B cell (primary cell): ENCODE measurements around the gene MTHFD2L. TPM values are rescaled to one million over a fixed set of nuclear protein-coding genes. Genes with fewer than 3 reads are reported as not detected.

Source experiments
- ATAC-seq: fragments of 200-7000 bp; cut with Tn5 transposase; one replicate; pipeline ENCODE4 v1.10.0; 2021; ENCODE audit warnings: low read depth, mild to moderate bottlenecking, moderate number of reproducible peaks, moderate library complexity
- CTCF ChIA-PET: fragments of 350-600 bp; sonication (Branson Sonifier 250); formaldehyde crosslinking; loops from one replicate; lab custom pipeline; 2021; ENCODE audit warnings: antibody characterized with exemption, inconsistent platforms; lab: Charles Lee
- POLR2A ChIA-PET: fragments of 350-600 bp; sonication (Branson Sonifier 250); formaldehyde crosslinking; loops from one replicate; lab custom pipeline; 2021; ENCODE audit warnings: antibody characterized with exemption; lab: Charles Lee
- DNase-seq: peaks from one replicate; pipeline ENCODE4 v3.0.0; 2013
- H2AFZ ChIP-seq: 2 replicates; pipeline ENCODE4 v1.6.1; 2012; ENCODE audit warnings: mild to moderate bottlenecking, low read depth, low read length; ENCODE audit not compliant: insufficient read depth, poor library complexity, severe bottlenecking
- H3K27ac ChIP-seq, 2 donors: 1 replicate in 1 of 2; 2 replicates in 1 of 2; pipeline ENCODE4 v1.5.1; 2012 to 2013; ENCODE audit warnings: low read length in 2 of 2, mild to moderate bottlenecking in 2 of 2, moderate library complexity in 1 of 2
- H3K27me3 ChIP-seq, 4 experiments: fragments of 200-600 bp in 1 of 4; sonication (generic) in 1 of 4; replicated peaks in 1 of 4; 1 replicate in 2 of 4; 2 replicates in 2 of 4; pipeline versions ENCODE4 v1.6.1 to v1.7.0; 2013 to 2016; ENCODE audit warnings: low read length in 3 of 4, mild to moderate bottlenecking in 2 of 4, mixed read lengths in 1 of 4, moderate library complexity in 1 of 4; ENCODE audit not compliant: insufficient read depth in 4 of 4, control insufficient read depth in 3 of 4; ENCODE audit errors: control extremely low read depth in 1 of 4
- H3K36me3 ChIP-seq, 2 experiments: replicated peaks in 1 of 2; 1 replicate in 1 of 2; 2 replicates in 1 of 2; pipeline versions ENCODE4 v1.6.1 to v1.7.1; 2013; ENCODE audit warnings: low read length in 1 of 2; ENCODE audit not compliant: insufficient read depth in 2 of 2, control insufficient read depth in 1 of 2; ENCODE audit errors: control extremely low read depth in 1 of 2, extremely low read depth in 1 of 2
- H3K4me1 ChIP-seq, 2 donors: fragments of 200-600 bp in 1 of 2; sonication (generic) in 1 of 2; 1 replicate in 1 of 2; 2 replicates in 1 of 2; pipeline versions ENCODE4 v1.5.1 to v1.6.1; 2013 to 2017; ENCODE audit warnings: low read length in 2 of 2; ENCODE audit not compliant: control insufficient read depth in 2 of 2, insufficient read depth in 2 of 2
- H3K4me2 ChIP-seq: replicated peaks from 2 replicates; pipeline ENCODE3; 2012; ENCODE audit warnings: mild to moderate bottlenecking, low read depth, low read length; ENCODE audit not compliant: poor library complexity, severe bottlenecking
- H3K4me3 ChIP-seq, 5 experiments: fragments of 200-600 bp in 1 of 5; sonication (generic) in 1 of 5; 1 replicate in 3 of 5; 2 replicates in 2 of 5; pipeline versions ENCODE4 v1.5.1 to v1.7.0; 2011 to 2016; ENCODE audit warnings: low read length in 4 of 5, mild to moderate bottlenecking in 4 of 5, low read depth in 2 of 5, control low read depth in 1 of 5, moderate library complexity in 1 of 5; ENCODE audit not compliant: insufficient read depth in 1 of 5; ENCODE audit errors: control extremely low read depth in 1 of 5, extremely low read depth in 1 of 5
- H3K79me2 ChIP-seq: fragments of 200-600 bp; sonication (generic); one replicate; pipeline ENCODE4 v1.6.0; 2016; ENCODE audit warnings: low read length; ENCODE audit not compliant: control insufficient read depth, insufficient read depth
- H3K9ac ChIP-seq: fragments of 200-600 bp; sonication (generic); 2 replicates; pipeline ENCODE4 v1.6.1; 2017; ENCODE audit warnings: mild to moderate bottlenecking, low read length, moderate library complexity
- H3K9me3 ChIP-seq, 3 donors: one replicate each; pipeline versions ENCODE4 v1.6.1 to v1.7.1; 2013; ENCODE audit warnings: low read length in 2 of 3; ENCODE audit not compliant: control insufficient read depth in 2 of 3, insufficient read depth in 1 of 3; ENCODE audit errors: control extremely low read depth in 1 of 3
- H4K20me1 ChIP-seq: 2 replicates; pipeline ENCODE4 v1.6.0; 2012; ENCODE audit warnings: mild to moderate bottlenecking, low read length; ENCODE audit not compliant: insufficient read depth, control insufficient read depth, poor library complexity, severe bottlenecking
- H3K27ac Mint-ChIP-seq: one replicate; pipeline ENCODE4 v1.8.0; 2021; ENCODE audit warnings: mixed read lengths
- H3K27me3 Mint-ChIP-seq: one replicate; pipeline ENCODE4 v1.8.0; 2021; ENCODE audit warnings: mixed read lengths
- H3K4me1 Mint-ChIP-seq: one replicate; pipeline ENCODE4 v1.8.0; 2021; ENCODE audit warnings: mixed read lengths
- H3K4me3 Mint-ChIP-seq: one replicate; pipeline ENCODE4 v1.8.0; 2021; ENCODE audit warnings: mixed read lengths
- H3K9me3 Mint-ChIP-seq: one replicate; pipeline ENCODE4 v1.8.0; 2022; ENCODE audit warnings: mixed read lengths; ENCODE audit not compliant: insufficient read depth
- EZH2 ChIP-seq: IDR thresholded peaks from 2 replicates; pipeline ENCODE4 v1.6.1; 2012; ENCODE audit warnings: borderline replicate concordance, low read depth, mild to moderate bottlenecking, moderate library complexity, low read length; ENCODE audit not compliant: insufficient read depth, poor library complexity, severe bottlenecking
- WGBS: methylation state at CpG from one replicate; pipeline ENCODE4 v1.1.5; 2013; ENCODE audit warnings: missing lambda C conversion rate; ENCODE audit not compliant: insufficient coverage; 5-methylcytosine and 5-hydroxymethylcytosine counted together
- intact Hi-C: fragments of 100-400 bp; cut with micrococcal nuclease; formaldehyde crosslinking; loops from one replicate; pipeline ENCODE4 v1.10.0; 2022
- polyA plus RNA-seq: library from polyadenylated mRNA; depleted of rRNA; stranded (reverse); fragments of >200 nt; gene quantifications from 2 replicates; pipeline ENCODE4 v1.2.3, GENCODE V29; 2012
- total RNA-seq, 2 donors: library from RNA; stranded (reverse); fragments of 120-200 nt in 1 of 2; gene quantifications; 1 replicate in 1 of 2; 2 replicates in 1 of 2; pipeline versions ENCODE4 v1.2.3 to v1.2.4, GENCODE V29; 2013 to 2022
- TF ChIP-seq, protein P1 (sequence below): fragments of 200-600 bp; IDR thresholded peaks from one replicate; pipeline ENCODE4 v1.8.0; 2022; ENCODE audit warnings: antibody characterized with exemption, mild to moderate bottlenecking

The MTHFD2L gene
- total and polyA plus RNA-seq, 2 donors (not counting 1 experiment from before 2014, with no cell fraction given): 5.5 to 12.6 TPM

DNA sequence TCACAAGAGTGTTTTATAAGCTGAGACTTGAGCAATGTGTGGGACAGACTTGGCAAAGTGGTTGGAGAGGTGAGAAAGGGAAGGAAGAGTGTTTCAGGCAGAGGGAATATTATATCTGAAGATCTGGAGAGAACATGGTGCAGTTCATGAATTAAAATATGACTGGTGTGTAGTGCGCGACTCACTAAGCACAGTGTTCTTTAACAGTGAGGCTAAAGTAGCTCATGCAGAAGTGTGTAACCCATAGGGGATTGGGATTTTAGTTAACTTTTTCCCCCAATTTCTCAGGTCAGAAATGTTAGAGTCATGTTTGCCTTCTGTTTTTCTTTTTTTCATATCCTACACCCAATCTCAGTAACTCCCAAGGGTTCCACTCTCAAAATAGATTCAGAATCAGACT is 9.7 kb downstream of the MTHFD2L start:
- H3K4me3 Mint-ChIP-seq: no peak overlapping the region
- H3K9me3 Mint-ChIP-seq: no peaks in the 10 kb centered on the region
- H3K9ac ChIP-seq: no peak overlapping the region
- H3K4me3 ChIP-seq: no peak overlapping the region
- ChIA-PET POLR2A (interaction anchor here (1.2 kb wide), 1 partner anchor 9 kb away, joined by 3 read pairs; no protein-coding TSS in a partner anchor), CTCF (no interaction called here)
- no peaks in the 10 kb centered on the region for H3K36me3 ChIP-seq
- ATAC-seq: no peak
- no peak overlapping the region for H3K27ac Mint-ChIP-seq
- no peaks in the 10 kb centered on the region for H3K27me3 Mint-ChIP-seq
- H3K27ac ChIP-seq: no peak overlapping the region
- TF ChIP-seq, protein P1, sequence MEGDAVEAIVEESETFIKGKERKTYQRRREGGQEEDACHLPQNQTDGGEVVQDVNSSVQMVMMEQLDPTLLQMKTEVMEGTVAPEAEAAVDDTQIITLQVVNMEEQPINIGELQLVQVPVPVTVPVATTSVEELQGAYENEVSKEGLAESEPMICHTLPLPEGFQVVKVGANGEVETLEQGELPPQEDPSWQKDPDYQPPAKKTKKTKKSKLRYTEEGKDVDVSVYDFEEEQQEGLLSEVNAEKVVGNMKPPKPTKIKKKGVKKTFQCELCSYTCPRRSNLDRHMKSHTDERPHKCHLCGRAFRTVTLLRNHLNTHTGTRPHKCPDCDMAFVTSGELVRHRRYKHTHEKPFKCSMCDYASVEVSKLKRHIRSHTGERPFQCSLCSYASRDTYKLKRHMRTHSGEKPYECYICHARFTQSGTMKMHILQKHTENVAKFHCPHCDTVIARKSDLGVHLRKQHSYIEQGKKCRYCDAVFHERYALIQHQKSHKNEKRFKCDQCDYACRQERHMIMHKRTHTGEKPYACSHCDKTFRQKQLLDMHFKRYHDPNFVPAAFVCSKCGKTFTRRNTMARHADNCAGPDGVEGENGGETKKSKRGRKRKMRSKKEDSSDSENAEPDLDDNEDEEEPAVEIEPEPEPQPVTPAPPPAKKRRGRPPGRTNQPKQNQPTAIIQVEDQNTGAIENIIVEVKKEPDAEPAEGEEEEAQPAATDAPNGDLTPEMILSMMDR: no peak
- no peak for TF ChIP-seq EZH2
- H2AFZ ChIP-seq: no peak overlapping the region
- H3K4me1 ChIP-seq: peaks cover 0 to 6% of the 10 kb centered on the region in 2 donors
- H3K9me3 ChIP-seq: no peaks in the 10 kb centered on the region
- no peaks in the 10 kb centered on the region for H3K27me3 ChIP-seq
- peaks cover 7% of the 10 kb centered on the region for H3K79me2 ChIP-seq
- H3K4me2 ChIP-seq: no peak overlapping the region
- peaks cover 10% of the 10 kb centered on the region for H3K4me1 Mint-ChIP-seq
- 100% methylated on average over 2 of the region's 2 CpGs for WGBS
- H4K20me1 ChIP-seq: no peaks in the 10 kb centered on the region
- DNase-seq: no peak
- intact Hi-C loops: no loop called here

DNA sequence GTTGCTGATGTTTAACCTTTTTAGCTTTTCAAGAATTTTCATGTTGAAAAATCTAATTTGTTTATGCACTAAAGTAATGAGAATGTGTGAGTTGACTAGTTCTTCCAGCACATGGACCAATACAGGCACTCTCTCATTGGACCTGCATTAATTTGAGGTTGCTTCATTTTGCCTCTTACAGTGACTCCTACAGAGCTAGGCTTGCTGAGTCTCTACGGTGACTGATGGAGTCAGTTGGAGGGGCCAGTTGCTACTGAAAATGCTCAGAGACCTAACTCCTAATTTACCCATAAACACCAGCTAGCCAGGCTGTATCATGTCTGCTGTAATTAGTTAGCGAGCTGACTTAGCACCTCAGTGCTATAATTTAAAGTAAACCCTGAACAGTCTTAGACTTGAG is 10.9 kb downstream of the MTHFD2L start:
- H3K27ac Mint-ChIP-seq: no peak overlapping the region
- Histone ChIP-seq H3K27ac (no peak overlapping the region), H3K79me2 (peaks cover 7% of the 10 kb centered on the region), H3K9me3 (no peaks in the 10 kb centered on the region), H2AFZ (no peak overlapping the region), H3K36me3 (no peaks in the 10 kb centered on the region), H3K27me3 (no peaks in the 10 kb centered on the region), H3K4me3 (no peak overlapping the region), H3K4me2 (no peak overlapping the region), H3K4me1 (peaks cover 0 to 6% of the 10 kb centered on the region in 2 donors), H4K20me1 (no peaks in the 10 kb centered on the region), H3K9ac (no peak overlapping the region)
- no peaks in the 10 kb centered on the region for H3K9me3 Mint-ChIP-seq
- TF ChIP-seq, protein P1: no peak
- DNase-seq (no peak), ATAC-seq (no peak)
- ChIA-PET CTCF (interaction anchor here (1.3 kb wide), 1 partner anchor 20 kb away, joined by 5 read pairs; no protein-coding TSS in a partner anchor), POLR2A (no interaction called here)
- no CpG with 5 or more reads among the region's 2 CpGs for WGBS
- intact Hi-C loops: no loop called here
- H3K4me3 Mint-ChIP-seq: no peak overlapping the region
- H3K27me3 Mint-ChIP-seq: no peaks in the 10 kb centered on the region
- H3K4me1 Mint-ChIP-seq: peaks cover 10% of the 10 kb centered on the region
